OCI-LY3 (cell line): ENCODE measurements around the gene HIRIP3.
"Not testable (repeated sequence)": the region's sequence is repeated elsewhere in the genome, so short reads cannot be mapped to it uniquely, and the experiment has no call there.

Source experiments
- H2AFZ ChIP-seq: fragments of 200-600, 300-600 bp; shearing (Covaris generic); 2 replicates; pipeline ENCODE4 v1.6.0; 2014; ENCODE audit warnings: antibody characterized with exemption, low read depth, low read length
- H3K27ac ChIP-seq: fragments of 200-600, 300-600 bp; sonication (generic); 2 replicates; pipeline ENCODE4 v1.5.1; 2014; ENCODE audit warnings: mild to moderate bottlenecking, low read length, moderate library complexity, mixed read lengths
- H3K27me3 ChIP-seq: fragments of 200-600, 300-600 bp; sonication (generic); 2 replicates; pipeline ENCODE4 v1.6.1; 2014; ENCODE audit warnings: low read depth, low read length, mixed read lengths
- H3K36me3 ChIP-seq: fragments of 200-600, 300-600 bp; sonication (generic); replicated peaks from 2 replicates; pipeline ENCODE3; 2014; ENCODE audit warnings: low read depth, low read length, mixed read lengths
- H3K4me1 ChIP-seq: fragments of 300-600, 200-600 bp; sonication (generic); 2 replicates; pipeline ENCODE4 v1.6.1; 2014; ENCODE audit warnings: low read length, mixed read lengths
- H3K4me2 ChIP-seq: fragments of 200-600, 300-600 bp; sonication (generic); 2 replicates; pipeline ENCODE4 v1.6.1; 2014; ENCODE audit warnings: low read length, mixed read lengths
- H3K4me3 ChIP-seq: fragments of 300-600, 200-600 bp; sonication (generic); 2 replicates; pipeline ENCODE4 v1.5.1; 2014; ENCODE audit warnings: antibody characterized with exemption, mild to moderate bottlenecking, low read length, moderate library complexity
- H3K79me2 ChIP-seq: fragments of 300-600, 200-600 bp; shearing (Covaris generic); 2 replicates; pipeline ENCODE4 v1.6.1; 2014; ENCODE audit warnings: mild to moderate bottlenecking, low read length, mixed read lengths
- H3K9ac ChIP-seq: fragments of 300-600, 200-600 bp; shearing (Covaris generic); 2 replicates; pipeline ENCODE4 v1.6.0; 2014; ENCODE audit warnings: mild to moderate bottlenecking, low read length, moderate library complexity
- H3K9me3 ChIP-seq: fragments of 200-600, 300-600 bp; shearing (Covaris generic); 2 replicates; pipeline ENCODE4 v1.6.1; 2014; ENCODE audit warnings: low read length, mixed read lengths; ENCODE audit not compliant: insufficient read depth
- H4K20me1 ChIP-seq: fragments of 200-600, 300-600 bp; sonication (generic); 2 replicates; pipeline ENCODE4 v1.6.1; 2016; ENCODE audit warnings: low read length, mixed read lengths; ENCODE audit not compliant: insufficient read depth
- CTCF ChIP-seq: fragments of 200-600, 300-600 bp; sonication (generic); IDR thresholded peaks from 2 replicates; pipeline ENCODE4 v1.5.1; 2014; ENCODE audit warnings: antibody characterized with exemption, low read length, low read depth
- EZH2phosphoT487 ChIP-seq: fragments of 200-600 bp; shearing (Covaris generic); IDR thresholded peaks from 2 replicates; pipeline ENCODE4 v1.6.1; 2018; ENCODE audit warnings: antibody characterized with exemption, mixed run types, low read depth

Gene HIRIP3

GRCh38 chr16:30022887-30023286, 27.5 kb upstream of the HIRIP3 start, which contains the start of gene C16orf92:
C16orf92 (plus strand) TSS chr16:30023198; CDS start chr16:30023341, 143 bp downstream.
- Histone ChIP-seq H3K27me3 (peaks cover 19% of the 10 kb centered on the region; the same call in 1 of the 2 replicates), H3K36me3 (no peaks in the 10 kb centered on the region), H3K4me1 (peaks cover 9% of the 10 kb centered on the region), H3K79me2 (no peaks in the 10 kb centered on the region), H3K4me2 (no peak within 1 kb of the TSS), H3K9ac (no peak within 1 kb of the TSS), H3K27ac (no peak within 1 kb of the TSS), H3K4me3 (no peak within 1 kb of the TSS), H2AFZ (no peak within 1 kb of the TSS), H3K9me3 (no peaks in the 10 kb centered on the region), H4K20me1 (no peaks in the 10 kb centered on the region)
- TF ChIP-seq CTCF (no peak), EZH2phosphoT487 (no peak)

DNA sequence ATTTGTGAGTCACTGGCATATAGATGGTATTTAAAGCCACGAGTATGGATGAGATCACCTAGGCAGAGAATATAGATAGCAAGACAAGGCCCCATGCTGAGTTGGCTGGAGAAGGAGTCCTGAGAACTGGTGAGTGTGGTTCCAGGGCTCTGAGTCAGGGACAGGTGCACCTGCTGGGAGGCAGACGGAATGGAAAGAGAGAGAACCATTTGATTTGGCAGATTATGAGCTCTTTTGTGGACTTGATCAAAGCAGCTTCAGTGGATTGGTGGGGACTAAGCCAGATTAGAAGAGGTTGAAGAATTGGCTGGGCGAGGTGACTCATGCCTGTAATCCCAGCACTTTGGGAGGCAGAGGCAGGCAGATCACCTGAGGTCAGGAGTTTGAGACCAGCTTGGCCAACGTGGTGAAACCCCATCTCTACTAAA, 23.3 kb upstream of the HIRIP3 start:
- Histone ChIP-seq H3K9me3 (no peaks in the 10 kb centered on the region), H3K4me1 (peaks cover 6% of the 10 kb centered on the region), H3K36me3 (no peaks in the 10 kb centered on the region), H3K79me2 (no peaks in the 10 kb centered on the region), H3K27ac (no peak overlapping the region), H3K9ac (no peak overlapping the region), H3K27me3 (peaks cover 4% of the 10 kb centered on the region; the same call in 1 of the 2 replicates), H3K4me3 (no peak overlapping the region), H2AFZ (no peak overlapping the region), H3K4me2 (no peak overlapping the region), H4K20me1 (no peaks in the 10 kb centered on the region)
- TF ChIP-seq CTCF = no peak
- no peak for TF ChIP-seq EZH2phosphoT487

GRCh38 chr16:30017937-30018336, 22.5 kb upstream of the HIRIP3 start:
- not testable (repeated sequence) for H3K27me3 ChIP-seq, H2AFZ ChIP-seq, H3K4me3 ChIP-seq, H3K36me3 ChIP-seq, H3K4me2 ChIP-seq, H3K27ac ChIP-seq, H3K9ac ChIP-seq, H3K79me2 ChIP-seq, H4K20me1 ChIP-seq, H3K9me3 ChIP-seq
- peaks cover 11% of the 10 kb centered on the region for H3K4me1 ChIP-seq

GRCh38 chr16:30017277-30017656, 21.9 kb upstream of the HIRIP3 start:
- Histone ChIP-seq H3K4me3 (no peak overlapping the region), H2AFZ (no peak overlapping the region), H3K27me3 (peaks cover 4% of the 10 kb centered on the region; the same call in 1 of the 2 replicates), H3K79me2 (no peaks in the 10 kb centered on the region), H3K4me1 (peaks cover 17% of the 10 kb centered on the region), H3K9ac (no peak overlapping the region), H3K4me2 (no peak overlapping the region), H3K36me3 (no peaks in the 10 kb centered on the region), H4K20me1 (no peaks in the 10 kb centered on the region), H3K27ac (no peak overlapping the region), H3K9me3 (no peaks in the 10 kb centered on the region)
- TF ChIP-seq EZH2phosphoT487 = no peak
- TF ChIP-seq CTCF = no peak
